ENCODE measurements around the gene LMO1. TPM values are rescaled to one million over a fixed set of nuclear protein-coding genes. Genes with fewer than 3 reads are reported as not detected.

Gene LMO1
- total and polyA plus RNA-seq, 10 of the 15 experiments (the other 5 are each of a cell fraction or from before 2014, with no cell fraction given): not detected

- TF ChIP-seq PBX3 (IDR thresholded peaks at IDR 0.05; ENCODE audit: insufficient replicate concordance, low read depth, low read length): no peak
- TF ChIP-seq RFX5 (IDR thresholded peaks at IDR 0.05; ENCODE audit: low read depth, low read length): no peak
- no peak for TF ChIP-seq HDAC2 (IDR thresholded peaks at IDR 0.05)
- no peak for TF ChIP-seq GATAD2B (conservative IDR thresholded peaks at IDR 0.05; ENCODE audit: low read depth)
- no peak for TF ChIP-seq ZZZ3 (IDR thresholded peaks at IDR 0.05; ENCODE audit: control insufficient read depth, insufficient read length, low read depth)
- no peak for TF ChIP-seq NFIC (IDR thresholded peaks at IDR 0.05; ENCODE audit: low read depth, low read length)
- TF ChIP-seq RAD51 (IDR thresholded peaks at IDR 0.05): no peak
- no peak for TF ChIP-seq NFXL1 (IDR thresholded peaks at IDR 0.05; ENCODE audit: borderline replicate concordance)
Measured at GRCh38 chr11:8186429-8186828, 77.2 kb downstream of the LMO1 start.

More at GRCh38 chr11:8186429-8186828, 77.2 kb downstream of the LMO1 start:
- ATAC-seq (no peak), FAIRE-seq (peak; percentile 13), DNase-seq (ENCODE audit: low read depth, low spot score) (no peak)
- BruUV-seq (replicated peaks): no TSS peak
- no peak overlapping the region for H3K27ac ChIP-seq (ENCODE audit: control insufficient read depth, insufficient read depth)
- no peaks in the 10 kb centered on the region for H3K36me3 ChIP-seq (ENCODE audit: control insufficient read depth in 2 of 2, insufficient read depth in 2 of 2, low read length in 1 of 2)
- no peak overlapping the region for H2AFZ ChIP-seq (ENCODE audit: control insufficient read depth, low read depth, low read length)
- no peaks in the 10 kb centered on the region for H3K9me3 ChIP-seq (replicated peaks; ENCODE audit: control insufficient read depth, insufficient read depth, low read length)
- intact Hi-C loops (cut with micrococcal nuclease; ENCODE audit: unreplicated experiment) (no loop called here), in situ Hi-C loops (cut with MboI) (no loop called here)
- H3K79me2 ChIP-seq (ENCODE audit: control insufficient read depth, insufficient read depth, low read length): no peaks in the 10 kb centered on the region
- CTCF ChIA-PET: interaction anchor here (1.1 kb wide), 1 partner anchor 8 kb away, joined by 3 read pairs; no protein-coding TSS in a partner anchor
- H3K9ac ChIP-seq (ENCODE audit: control insufficient read depth, insufficient read depth, low read length): no peak overlapping the region
- SMC1A ChIA-PET (ENCODE audit: uncharacterized antibody, unreplicated experiment): interaction anchor here (1.1 to 2.2 kb wide), 2 partner anchors 9 to 421 kb away, joined by 3 to 5 read pairs; no protein-coding TSS in a partner anchor
- RAD21 ChIA-PET (ENCODE audit: unreplicated experiment): interaction anchor here (1.7 kb wide), 1 partner anchor 9 kb away, joined by 3 read pairs; no protein-coding TSS in a partner anchor
- no peak overlapping the region for H3K4me3 ChIP-seq
- H3K4me2 ChIP-seq (ENCODE audit: control insufficient read depth, insufficient read depth): no peak overlapping the region
- no peaks in the 10 kb centered on the region for H4K20me1 ChIP-seq (ENCODE audit: control insufficient read depth, insufficient read depth)
- no peaks in the 10 kb centered on the region for H3K27me3 ChIP-seq (replicated peaks in 1 of 2; ENCODE audit: control insufficient read depth in 2 of 2, insufficient read depth in 2 of 2, low read length in 1 of 2)
- WGBS (ENCODE audit: insufficient coverage, insufficient replicate concordance, low lambda C conversion rate, missing lambda C conversion rate): 58% methylated on average over 2 of the region's 2 CpGs
- POLR2A ChIA-PET: no interaction called here
- no peaks in the 10 kb centered on the region for H3K4me1 ChIP-seq (ENCODE audit: control insufficient read depth, insufficient read depth, low read length)

Data from GM12878 (cell line).